NCI-H526 (cell line): Measurements from ENCODE around the gene HYDIN.
"Not testable (repeated sequence)": the region's sequence is repeated elsewhere in the genome, so short reads cannot be mapped to it uniquely, and the experiment has no call there.

Source experiments
- DNase-seq, 2 experiments: peaks; one replicate each; lab custom pipeline; 2025; lab: John Stamatoyannopoulos, UW

The HYDIN gene

GRCh38 chr16:70851299-70851698, 379.2 kb downstream of the HYDIN start:
- not testable (repeated sequence) for DNase-seq

- DNase-seq = not testable (repeated sequence)
Measured at GRCh38 chr16:70823498-70824118, 406.9 kb downstream of the HYDIN start.

- not testable (repeated sequence) for DNase-seq
Measured at GRCh38 chr16:70822734-70823133, 407.8 kb downstream of the HYDIN start.

- not testable (repeated sequence) for DNase-seq
Measured at GRCh38 chr16:70818088-70818487, 412.4 kb downstream of the HYDIN start.

- peak in 1 of 2 experiments; percentile 19 for DNase-seq
Measured at GRCh38 chr16:70809392-70810060, 421.0 kb downstream of the HYDIN start.

GRCh38 chr16:70808371-70808770, 422.2 kb downstream of the HYDIN start:
- DNase-seq = no peak

DNA sequence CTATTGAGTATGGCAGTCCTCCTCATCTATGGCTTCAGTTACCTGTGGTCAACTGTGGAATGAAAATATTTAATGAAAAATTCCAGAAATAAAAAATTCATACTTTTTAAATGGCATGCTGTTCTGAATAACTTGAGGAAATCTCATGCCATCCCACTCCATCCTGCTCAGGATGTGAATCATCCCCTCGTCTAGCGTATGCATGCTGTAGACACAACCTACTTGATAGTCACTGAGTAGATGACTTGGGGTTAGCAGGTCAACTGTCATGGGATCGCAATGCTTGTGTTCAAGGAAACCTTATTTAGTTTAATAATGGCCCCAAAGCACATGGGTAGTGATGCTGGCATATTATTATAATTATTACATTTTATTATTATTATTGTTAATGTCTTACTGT, 424.7 kb downstream of the HYDIN start:
- no peak for DNase-seq

DNA sequence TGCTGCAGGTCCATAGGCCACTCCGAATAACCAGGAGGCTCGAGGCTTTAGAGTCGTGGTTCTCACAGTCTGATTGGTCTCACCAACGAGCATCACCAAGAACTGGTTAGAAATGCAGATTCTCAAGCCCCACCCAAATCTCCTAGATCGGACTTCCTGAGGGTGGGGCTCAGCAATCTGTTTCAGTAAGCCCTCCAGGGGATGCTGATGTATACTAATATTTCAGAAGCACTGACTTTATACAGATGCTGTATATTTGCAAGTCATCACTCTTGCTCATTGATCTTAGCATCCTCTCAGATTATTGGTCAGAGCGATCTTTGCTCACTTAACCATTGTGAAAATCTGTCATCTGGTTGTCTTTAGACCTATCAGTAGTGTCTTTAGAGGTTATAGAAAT, 425.1 kb downstream of the HYDIN start:
- DNase-seq = no peak

DNA sequence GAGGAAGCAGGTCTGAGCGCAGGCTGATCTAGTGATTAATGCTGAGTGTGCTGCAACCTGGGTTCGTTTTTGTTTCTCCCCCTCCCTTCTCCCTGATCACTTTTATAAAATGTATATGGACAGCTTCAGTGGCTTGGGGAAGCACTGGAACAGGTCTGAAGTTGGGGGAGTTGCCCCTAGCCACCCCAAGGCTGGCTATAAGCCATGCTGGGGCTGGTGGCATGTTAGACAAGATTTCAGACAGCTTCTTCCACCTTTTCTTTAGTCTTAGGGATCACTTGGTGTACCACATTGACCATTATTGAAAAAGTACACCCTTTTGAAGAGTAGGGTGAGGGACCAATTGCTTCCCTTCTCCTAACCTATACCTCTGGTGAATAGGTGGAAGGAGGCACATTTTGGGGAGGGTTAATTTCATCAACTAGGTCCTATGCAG, 425.8 kb downstream of the HYDIN start:
- DNase-seq = no peak

DNA sequence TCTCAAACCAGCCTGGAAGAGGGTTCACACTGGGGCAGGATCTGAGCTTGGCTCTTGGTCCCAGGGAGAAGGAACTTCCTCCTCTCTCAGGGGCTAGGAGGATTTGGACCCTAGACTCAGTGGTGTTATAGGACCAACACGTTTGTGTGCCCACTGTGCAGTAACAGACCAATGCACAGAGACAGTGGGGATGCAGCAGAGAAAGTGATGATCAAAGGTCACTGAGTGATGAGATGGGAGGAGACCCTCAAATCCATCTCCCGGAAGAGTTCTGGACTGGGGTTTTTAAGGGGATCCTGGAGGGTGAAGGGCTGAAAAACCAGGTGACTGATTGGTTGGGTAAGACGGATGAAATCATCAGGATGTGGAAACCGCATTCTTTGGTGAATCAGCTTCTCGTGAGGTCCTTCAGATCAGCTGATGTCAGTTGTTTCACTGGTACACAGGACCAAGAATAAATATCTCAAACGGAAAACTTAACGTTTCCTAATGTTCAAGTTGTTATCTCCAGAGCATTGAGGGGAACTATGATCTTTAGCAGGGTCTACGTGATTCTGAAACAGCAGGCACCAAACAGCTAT, 426.3 kb downstream of the HYDIN start:
- DNase-seq = no peak

GRCh38 chr16:70803319-70803718, 427.2 kb downstream of the HYDIN start:
- DNase-seq = no peak

GRCh38 chr16:70801611-70802010, 428.9 kb downstream of the HYDIN start:
- no peak for DNase-seq

GRCh38 chr16:70800781-70801480, 429.6 kb downstream of the HYDIN start, which contains the start of gene VAC14:
TSS of gene VAC14 (minus strand) at chr16:70801158. CDS start at chr16:70800900, 258 bp downstream.
- peak; percentile 81 to 93 for DNase-seq

- no peak for DNase-seq
Measured at GRCh38 chr16:70800311-70800710, 430.2 kb downstream of the HYDIN start.

DNA sequence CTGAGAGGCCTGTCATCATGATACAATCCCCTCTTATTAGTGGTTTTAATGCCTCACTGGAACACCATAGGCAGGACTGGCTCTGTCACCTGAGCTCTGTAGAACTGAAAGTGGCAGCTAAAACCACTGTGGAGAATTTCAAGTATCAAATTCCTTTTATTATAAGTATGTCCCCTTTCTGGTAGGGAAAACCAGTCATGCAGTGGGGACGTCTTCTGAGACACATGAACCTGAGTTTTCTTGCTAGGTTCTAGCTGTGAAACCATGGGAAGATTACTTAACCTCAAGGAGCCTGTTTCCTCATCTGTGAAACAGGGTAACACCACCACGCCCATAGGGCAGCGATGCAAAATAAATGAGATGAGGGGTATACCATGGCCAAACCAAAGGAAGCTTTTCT, 434.2 kb downstream of the HYDIN start:
- DNase-seq = no peak

DNA sequence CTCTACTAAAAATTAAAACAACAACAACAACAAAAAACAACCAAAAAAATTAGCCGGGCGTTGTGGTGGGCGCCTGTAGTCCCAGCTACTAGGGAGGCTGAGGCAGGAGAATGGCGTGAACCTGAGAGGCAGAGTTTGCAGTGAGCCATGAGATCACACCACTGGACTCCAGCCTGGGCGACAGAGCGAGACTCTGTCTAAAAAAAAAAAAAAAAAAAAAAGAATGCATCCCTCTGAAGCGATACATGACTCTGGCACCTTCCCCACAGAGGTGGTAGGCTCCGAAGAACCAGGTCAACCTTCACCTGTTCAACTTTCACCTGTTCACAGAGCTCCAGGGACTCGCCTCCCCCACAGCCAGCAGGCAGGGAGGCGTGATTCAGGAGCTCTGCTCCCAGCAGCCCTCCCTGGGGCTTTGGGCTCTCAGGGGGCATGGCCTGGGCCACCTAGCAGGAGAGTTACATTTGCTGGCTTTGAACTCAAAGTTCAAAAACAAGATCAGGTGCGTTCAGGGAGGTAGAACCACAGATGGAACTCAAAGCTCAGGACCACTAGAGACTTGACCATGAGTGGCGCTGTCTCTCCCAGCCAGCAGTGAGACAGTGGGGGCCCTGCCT, 435.1 kb downstream of the HYDIN start:
- DNase-seq = no peak

DNA sequence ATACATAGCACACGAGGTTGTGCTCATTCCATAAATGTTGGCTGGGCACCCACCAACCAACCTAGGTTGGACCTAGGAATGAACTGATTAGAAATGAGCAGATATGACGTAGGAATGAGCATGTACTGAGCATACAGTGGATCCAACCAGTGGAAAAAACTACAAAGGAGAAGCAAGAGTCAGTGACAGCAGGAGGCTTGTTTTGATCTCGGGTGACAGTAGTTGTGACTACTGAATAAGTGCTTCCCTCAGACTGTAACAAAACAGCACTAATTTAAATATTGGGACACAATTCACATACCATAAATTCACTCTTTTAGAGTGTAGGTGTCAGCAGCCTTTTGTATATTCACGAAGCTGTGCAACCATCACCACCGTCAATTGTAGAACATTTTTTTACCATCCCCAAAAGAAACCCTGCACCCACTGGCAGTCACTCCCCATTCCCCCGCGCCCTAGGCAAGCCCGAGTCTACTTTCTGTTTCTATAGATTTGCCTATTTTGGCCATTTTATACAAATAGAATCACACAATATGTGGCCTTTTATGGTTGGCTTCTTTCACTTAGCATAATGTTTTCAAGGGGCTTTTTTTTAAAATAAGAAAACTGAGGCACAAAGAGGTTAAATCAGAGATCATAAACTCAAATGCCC, 436.5 kb downstream of the HYDIN start:
- DNase-seq = no peak

GRCh38 chr16:70790815-70791214, 439.7 kb downstream of the HYDIN start:
- DNase-seq = no peak

GRCh38 chr16:70789595-70790447, 440.7 kb downstream of the HYDIN start:
- no peak for DNase-seq

DNA sequence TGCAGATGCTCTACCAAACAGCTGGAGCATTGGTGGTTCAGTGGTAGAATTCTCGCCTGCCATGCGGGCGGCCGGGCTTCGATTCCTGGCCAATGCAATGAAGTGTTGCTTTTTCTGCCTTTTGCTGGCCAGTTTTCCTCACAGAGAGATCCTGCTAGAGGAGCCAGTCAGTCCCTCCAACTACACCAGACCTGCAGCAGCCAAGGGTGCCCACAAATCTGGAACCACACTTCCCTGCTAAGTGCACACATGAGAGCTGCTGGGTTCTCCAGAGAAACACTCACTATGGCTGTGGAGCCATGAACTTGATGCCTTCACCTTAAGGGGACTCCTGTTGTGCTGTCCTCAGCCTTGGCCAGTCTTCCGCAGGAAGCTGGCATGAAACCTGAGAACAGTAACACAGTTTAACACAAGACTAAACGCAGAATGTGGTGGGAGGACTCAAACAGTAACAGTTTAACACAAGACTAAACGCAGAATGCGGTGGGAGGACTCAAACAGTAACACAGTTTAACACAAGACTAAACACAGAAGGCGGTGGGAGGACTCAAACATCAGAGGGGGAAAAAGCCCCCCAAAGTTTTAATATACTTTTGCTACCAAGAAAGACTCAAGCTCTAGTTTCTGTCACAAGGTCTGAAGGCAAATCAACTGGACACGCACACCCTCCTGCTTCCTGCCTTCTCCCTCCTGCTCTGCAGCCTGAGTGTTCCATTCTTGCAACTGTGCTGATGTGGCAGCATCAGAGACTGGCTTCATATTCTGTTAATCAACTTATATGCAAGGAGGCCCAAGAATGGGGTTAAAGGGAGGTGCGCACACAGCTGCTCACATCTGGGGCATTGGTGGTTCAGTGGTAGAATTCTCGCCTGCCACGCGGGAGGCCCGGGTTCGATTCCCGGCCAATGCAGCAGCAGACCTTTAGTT, 441.6 kb downstream of the HYDIN start:
- DNase-seq = no peak
